ENCODE data around the gene PLK5. TPM values are rescaled to one million over a fixed set of nuclear protein-coding genes. Genes with fewer than 3 reads are reported as not detected.

PLK5 gene
- total RNA-seq, 1 experiment from 2014 or later = 0.57 TPM

GRCh38 chr19:1524972-1525325, 1.1 kb downstream of the PLK5 start:
- Histone ChIP-seq H3T11ph (ENCODE audit: low read length) (no peak overlapping the region), H2AK5ac (ENCODE audit: insufficient read length, low read length) (no peak overlapping the region), H3K79me1 (ENCODE audit: insufficient read depth, low read depth, low read length, poor library complexity, severe bottlenecking) (no peaks in the 10 kb centered on the region), H2BK20ac (ENCODE audit: low read depth, low read length, poor library complexity, severe bottlenecking) (no peak overlapping the region), H4K5ac (ENCODE audit: insufficient read length, low read depth, low read length) (no peak overlapping the region), H3K18ac (ENCODE audit: insufficient read length, low read depth, low read length) (no peak overlapping the region), H4K8ac (replicated peaks; ENCODE audit: insufficient read length, low read depth, low read length) (no peak overlapping the region), H3K23ac (ENCODE audit: insufficient read length, low read depth, low read length) (no peak overlapping the region), H2AFZ (ENCODE audit: low read length) (no peak overlapping the region), H3K79me2 (ENCODE audit: insufficient read depth, low read length) (no peaks in the 10 kb centered on the region), H4K91ac (ENCODE audit: insufficient read length, low read depth, low read length) (no peak overlapping the region), H3K23me2 (ENCODE audit: insufficient read length, low read depth, low read length, poor library complexity, severe bottlenecking) (peaks cover 2% of the 10 kb centered on the region), H3K27me3 (ENCODE audit: insufficient read depth, low read length) (peaks cover 16% of the 10 kb centered on the region; the same call in 1 of the 2 replicates), H3K4me1 (ENCODE audit: insufficient read depth, low read length) (no peaks in the 10 kb centered on the region), H2BK15ac (ENCODE audit: low read depth, low read length) (no peak overlapping the region), H3K27ac (ENCODE audit: insufficient read length, low read depth, low read length) (no peak overlapping the region), H2BK120ac (ENCODE audit: low read depth, low read length, poor library complexity, severe bottlenecking) (no peak overlapping the region), H3K4ac (ENCODE audit: low read depth, low read length) (no peak overlapping the region), H2BK5ac (ENCODE audit: insufficient read length, low read length) (no peak overlapping the region), H3K9ac (ENCODE audit: extremely low read depth, insufficient read length, low read length) (no peak overlapping the region), H4K20me1 (ENCODE audit: control insufficient read depth, insufficient read depth, insufficient read length) (peaks cover 3% of the 10 kb centered on the region), H3K4me2 (ENCODE audit: insufficient read depth, insufficient read length, low read length) (no peak overlapping the region), H3K14ac (ENCODE audit: insufficient read depth, low read length) (no peak overlapping the region), H3K9me3 (ENCODE audit: control insufficient read depth, low read depth, low read length) (no peaks in the 10 kb centered on the region), H2BK12ac (ENCODE audit: insufficient read length, low read depth, low read length) (no peak overlapping the region), H3K56ac (ENCODE audit: insufficient read length, low read depth, low read length) (no peak overlapping the region)
- WGBS (ENCODE audit: extremely low coverage, insufficient read length, low lambda C conversion rate) = no CpG with 5 or more reads among the region's 17 CpGs
- H3K27me3 Mint-ChIP-seq (ENCODE audit: low read depth) = peaks cover 69% of the 10 kb centered on the region
- H3K36me3 Mint-ChIP-seq (ENCODE audit: insufficient read depth in 1 of 3, low read depth in 3 of 3) = no peaks in the 10 kb centered on the region
- DNase-seq = no peak
- peaks cover 6 to 7% of the 10 kb centered on the region in 2 experiments; a peak in 3 of 4 replicates for H3K4me1 Mint-ChIP-seq
- peaks cover 0 to 6% of the 10 kb centered on the region in 2 experiments; a peak in 3 of 5 replicates for H3K9me3 Mint-ChIP-seq
- peak overlapping the region; percentile 23 to 81; a peak in 4 of 5 replicates for H3K4me3 Mint-ChIP-seq
- H3K27ac Mint-ChIP-seq = no peak overlapping the region
- TF ChIP-seq CTCF (conservative IDR thresholded peaks at IDR 0.05) = no peak
